Midbrain (tissue), 1 donor: ENCODE measurements around the gene BTNL2.
"Not testable (repeated sequence)": the region's sequence is repeated elsewhere in the genome, so short reads cannot be mapped to it uniquely, and the experiment has no call there.

Experiments used
- DNase-seq: peaks from one replicate; lab custom pipeline; 2025; lab: John Stamatoyannopoulos, UW

BTNL2 gene

GRCh38 chr6:32369660-32370059 is 37.3 kb downstream of the BTNL2 start:
- DNase-seq, result no peak

DNA sequence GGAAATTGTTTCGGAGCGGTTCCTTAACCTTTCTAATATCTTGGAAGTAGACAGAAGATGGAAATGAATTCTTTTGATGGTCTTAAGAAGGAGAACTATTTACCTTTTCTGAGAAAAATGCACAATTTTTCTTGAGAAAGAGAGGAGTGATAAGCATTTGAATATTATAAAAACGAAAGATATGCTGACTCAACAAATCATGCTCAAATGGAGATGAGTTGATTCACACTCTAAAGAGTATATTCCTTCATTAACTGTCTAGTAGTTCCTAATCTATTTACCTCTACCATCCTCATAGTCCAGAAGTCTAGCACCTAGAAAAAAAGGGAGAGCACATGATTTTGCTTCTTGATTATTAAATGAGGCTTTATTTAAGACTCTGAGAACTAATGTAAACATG is 39.3 kb downstream of the BTNL2 start:
- DNase-seq, result no peak

GRCh38 chr6:32359225-32359624 is 47.8 kb downstream of the BTNL2 start:
- not testable (repeated sequence) for DNase-seq

GRCh38 chr6:32358548-32358947 is 48.4 kb downstream of the BTNL2 start:
- DNase-seq, result not testable (repeated sequence)

DNA sequence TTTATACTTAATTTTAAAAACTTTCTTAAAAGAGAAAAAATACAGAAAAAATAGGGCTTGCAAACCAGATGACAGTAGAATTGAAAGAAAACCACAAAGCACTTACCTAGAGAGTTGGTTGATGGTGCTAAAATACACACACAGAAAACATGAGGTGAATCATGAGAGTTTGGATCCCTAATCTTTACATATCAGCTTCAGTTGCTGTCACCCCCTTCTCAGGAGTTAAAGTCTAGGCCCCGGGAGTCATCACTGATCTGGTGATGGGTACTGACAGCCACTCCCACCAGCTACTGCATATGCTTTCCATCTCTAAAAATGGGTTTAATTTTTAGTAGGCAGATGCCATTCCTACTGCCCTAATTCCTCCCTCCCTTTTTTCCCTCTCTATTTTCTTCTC is 52.0 kb downstream of the BTNL2 start:
- DNase-seq, result no peak

DNA sequence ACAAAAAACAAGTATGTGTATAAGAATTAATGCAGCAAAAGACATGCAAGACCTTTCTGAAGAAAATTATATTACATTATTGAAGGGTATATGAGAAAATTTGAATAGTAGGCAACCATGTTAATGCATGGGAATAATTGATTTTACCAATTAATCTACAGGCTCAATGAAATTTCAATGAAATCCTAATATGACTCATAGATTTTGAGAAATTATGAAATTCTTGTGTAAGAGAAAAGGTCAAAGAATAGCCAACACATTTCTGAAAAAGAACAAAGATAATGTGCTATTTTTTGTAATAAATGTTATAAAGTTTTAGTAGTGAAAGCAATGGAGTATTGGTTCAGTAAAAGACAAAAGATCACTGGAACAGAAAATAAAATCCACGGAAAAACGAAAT is 53.6 kb downstream of the BTNL2 start:
- DNase-seq, result no peak
